Daoy (cell line): ENCODE data around the gene AFP. TPM values are rescaled to one million over a fixed set of nuclear protein-coding genes. Genes with fewer than 3 reads are reported as not detected.
"Not testable (repeated sequence)": the region's sequence is repeated elsewhere in the genome, so short reads cannot be mapped to it uniquely, and the experiment has no call there.

Source experiments
- DNase-seq: peaks from one replicate; pipeline ENCODE4 v3.0.0-alpha.2; 2015; ENCODE audit warnings: low read depth
- total RNA-seq: library from RNA; depleted of rRNA; stranded (reverse); fragments of >200 nt; shearing (Covaris generic); gene quantifications from 2 replicates; pipeline ENCODE4 v1.2.3, GENCODE V29; 2014; rRNA removed

Gene AFP
- total RNA-seq: 0.91 TPM in 1 of 2 replicates, not detected in the other

- DNase-seq: no peak
These were observed at the start of gene AFP for GRCh38 chr4:73435984-73436383. AFP (plus strand) TSS chr4:73436221; CDS start chr4:73436263, 42 bp downstream.

GRCh38 chr4:73387552-73387951, 48.5 kb upstream of the AFP start:
- no peak for DNase-seq

GRCh38 chr4:73388887-73389286, 47.1 kb upstream of the AFP start:
- no peak for DNase-seq

GRCh38 chr4:73389663-73390062, 46.4 kb upstream of the AFP start:
- not testable (repeated sequence) for DNase-seq

- DNase-seq: no peak
These were observed 44.2 kb upstream of the AFP start for GRCh38 chr4:73391774-73392173.

GRCh38 chr4:73392936-73393335, 43.1 kb upstream of the AFP start:
- DNase-seq: no peak

GRCh38 chr4:73396304-73396703, 39.7 kb upstream of the AFP start:
- DNase-seq: no peak

- DNase-seq: no peak
These were observed 38.7 kb upstream of the AFP start for GRCh38 chr4:73396993-73397972.

- DNase-seq: no peak
These were observed 34.6 kb upstream of the AFP start for GRCh38 chr4:73401412-73401811.

- no peak for DNase-seq
These were observed 32.0 kb upstream of the AFP start, which contains the start of gene ALB for GRCh38 chr4:73404042-73404441. ALB (plus strand) TSS chr4:73404287; CDS start chr4:73404328, 41 bp downstream.

GRCh38 chr4:73404457-73404856, 31.6 kb upstream of the AFP start:
- DNase-seq: no peak

- DNase-seq: no peak
These were observed 30.9 kb upstream of the AFP start for GRCh38 chr4:73405138-73405537.

- no peak for DNase-seq
These were observed 29.5 kb upstream of the AFP start for GRCh38 chr4:73406548-73406875.

GRCh38 chr4:73407227-73407673, 28.8 kb upstream of the AFP start:
- no peak for DNase-seq

- no peak for DNase-seq
These were observed 27.7 kb upstream of the AFP start for GRCh38 chr4:73408181-73408867.

GRCh38 chr4:73409012-73409862, 26.8 kb upstream of the AFP start:
- no peak for DNase-seq

GRCh38 chr4:73409978-73410548, 26.0 kb upstream of the AFP start:
- DNase-seq: no peak

GRCh38 chr4:73410916-73411730, 24.9 kb upstream of the AFP start:
- no peak for DNase-seq

GRCh38 chr4:73411731-73412414, 24.1 kb upstream of the AFP start:
- DNase-seq: no peak

- no peak for DNase-seq
These were observed 22.7 kb upstream of the AFP start for GRCh38 chr4:73413294-73413755.
